NCI-H446 (cell line): ENCODE measurements around the gene KLF12.

Source experiments
- DNase-seq, 2 experiments: peaks; one replicate each; lab custom pipeline; 2025; lab: John Stamatoyannopoulos, UW

The KLF12 gene

DNA sequence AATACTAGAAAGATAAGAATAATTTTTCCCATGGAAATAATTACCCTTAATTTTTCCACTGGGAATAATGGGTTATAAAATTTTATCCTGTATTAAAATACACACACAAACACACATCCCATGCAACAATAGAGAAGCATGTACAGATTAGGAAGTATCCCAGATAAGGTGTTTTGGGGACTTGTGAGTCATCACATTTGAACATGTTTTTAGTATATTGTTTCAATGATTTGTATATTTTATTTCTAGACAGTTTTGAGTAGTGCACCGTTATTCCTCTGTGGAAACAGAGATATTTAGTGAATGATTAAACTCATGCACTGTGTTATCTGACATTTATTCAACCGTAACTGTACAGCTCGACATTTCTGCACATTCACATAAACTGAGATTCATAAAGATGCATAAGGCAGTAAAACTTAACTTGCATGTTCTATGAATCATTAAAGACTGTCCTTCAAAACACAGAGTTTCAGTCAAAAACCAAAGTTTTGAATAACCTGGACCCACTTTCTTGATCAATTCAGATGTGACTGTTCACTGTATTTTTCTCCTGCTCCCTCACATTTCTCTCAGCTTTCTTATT, 30.1 kb downstream of the KLF12 start:
- no peak for DNase-seq

DNA sequence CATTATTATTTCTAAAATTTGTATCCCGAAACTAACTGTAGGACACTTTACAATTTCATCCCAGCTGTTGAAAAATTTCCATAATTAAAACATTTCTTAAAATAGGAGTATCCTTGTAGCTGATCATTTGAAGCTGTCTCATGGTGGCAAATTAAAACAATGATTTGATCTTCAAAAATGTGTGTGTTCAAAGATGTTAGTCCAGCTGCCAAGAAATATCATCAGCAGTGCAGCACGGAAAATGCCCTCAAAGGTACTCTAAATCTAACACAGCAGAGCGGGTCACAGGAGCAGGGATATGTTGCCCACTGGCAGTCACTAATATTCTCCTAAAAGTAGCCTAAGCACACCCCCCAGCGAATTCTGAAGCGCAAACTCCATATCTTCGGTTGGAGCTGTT, 31.0 kb downstream of the KLF12 start:
- DNase-seq: no peak

DNA sequence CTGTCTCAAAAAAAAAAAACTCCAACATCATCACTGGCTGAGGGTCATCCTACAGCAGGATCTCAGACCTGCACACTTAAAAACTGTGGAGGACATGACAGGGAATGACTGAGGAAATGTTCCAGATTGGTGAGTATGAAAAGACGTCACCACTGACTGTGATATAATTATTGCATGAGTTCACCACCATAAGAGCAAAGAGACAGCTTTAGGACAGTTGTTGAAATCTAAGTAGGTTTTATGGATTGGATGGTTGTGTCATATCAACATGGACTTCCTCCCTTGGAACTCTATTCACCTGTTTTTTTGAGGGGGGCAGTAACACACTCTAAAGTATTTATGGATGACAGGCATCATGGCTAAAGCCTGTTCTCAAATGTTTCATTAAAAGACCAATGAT, 31.5 kb downstream of the KLF12 start:
- no peak for DNase-seq

DNA sequence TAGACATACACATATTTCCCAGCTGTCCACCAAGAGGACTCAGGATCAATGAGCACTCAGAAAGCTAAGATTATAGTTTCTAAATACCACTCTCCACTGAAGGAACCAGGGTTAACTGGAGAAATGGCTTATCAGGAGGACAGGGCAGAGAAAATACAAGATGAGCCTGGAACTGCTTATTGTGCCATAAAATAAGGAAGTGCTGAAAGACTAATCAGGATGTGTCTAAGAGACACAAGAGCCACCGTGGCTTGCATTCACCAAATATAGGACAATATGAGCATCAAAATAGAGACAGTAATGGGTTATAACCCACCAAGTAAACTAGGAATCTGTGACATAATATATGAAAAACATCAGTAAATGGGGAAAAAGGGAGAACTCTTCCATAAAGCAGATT, 32.8 kb downstream of the KLF12 start:
- DNase-seq: no peak

GRCh38 chr13:74098077-74098476, 36.1 kb downstream of the KLF12 start:
- no peak for DNase-seq

GRCh38 chr13:74097116-74097515, 37.1 kb downstream of the KLF12 start:
- DNase-seq: no peak

- DNase-seq: no peak
Measured at GRCh38 chr13:74093691-74094090, 40.5 kb downstream of the KLF12 start.

- no peak for DNase-seq
Measured at GRCh38 chr13:74092711-74093110, 41.5 kb downstream of the KLF12 start.

DNA sequence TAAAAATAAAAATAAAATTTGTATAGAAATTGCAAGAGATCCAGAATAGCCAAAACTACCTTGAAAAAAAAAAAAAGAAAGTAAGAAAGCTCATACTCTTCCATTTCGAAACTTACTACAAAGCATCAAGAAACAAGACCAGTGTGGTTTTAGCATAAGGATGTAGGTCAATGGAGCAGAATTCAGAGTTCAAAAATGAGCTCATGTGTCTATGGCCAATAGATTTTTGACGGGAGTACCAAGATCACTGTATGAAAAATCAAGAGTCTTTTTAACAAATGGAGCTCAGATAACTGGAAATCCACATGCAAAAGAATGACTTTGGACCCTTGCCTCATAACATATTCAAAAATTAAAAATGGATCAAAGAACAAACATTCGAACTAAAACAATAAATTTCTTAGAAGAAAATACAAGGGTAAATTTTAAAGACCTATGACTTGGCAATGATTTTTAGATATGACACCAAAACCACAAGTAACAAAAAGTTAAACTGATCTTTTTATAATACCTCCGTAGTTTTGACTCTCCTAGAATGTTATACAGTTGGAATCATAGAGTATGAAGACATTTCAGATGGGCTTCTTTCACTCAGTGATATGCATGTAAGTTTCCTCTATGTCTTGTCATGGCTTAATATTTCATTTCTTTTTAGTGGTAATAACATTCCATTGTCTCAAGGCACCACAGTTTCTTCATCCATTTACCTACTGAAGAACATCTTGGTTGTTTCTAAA, 43.2 kb downstream of the KLF12 start:
- no peak for DNase-seq

DNA sequence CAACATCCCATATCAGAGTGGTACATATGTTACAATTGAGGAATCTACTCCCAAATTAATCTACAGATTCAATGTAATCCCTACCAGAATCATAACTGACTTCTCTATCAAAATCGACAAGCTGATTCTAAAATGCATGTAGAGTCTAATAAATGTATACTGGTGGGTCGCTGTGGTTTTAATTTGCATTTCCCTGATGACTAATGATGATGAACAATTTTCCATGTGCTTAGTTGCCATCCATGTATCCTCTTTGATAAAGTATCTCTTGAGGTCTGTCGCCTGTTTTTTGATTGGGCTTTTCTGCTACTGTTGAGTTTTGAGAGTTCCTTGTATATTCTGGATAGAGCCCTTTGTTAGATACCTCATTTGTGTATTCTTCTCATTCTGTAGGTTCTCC, 43.8 kb downstream of the KLF12 start:
- DNase-seq: no peak

GRCh38 chr13:74087357-74087756, 46.8 kb downstream of the KLF12 start:
- no peak for DNase-seq
